Measurements from ENCODE around the gene RNF213.

RNF213 gene

DNA sequence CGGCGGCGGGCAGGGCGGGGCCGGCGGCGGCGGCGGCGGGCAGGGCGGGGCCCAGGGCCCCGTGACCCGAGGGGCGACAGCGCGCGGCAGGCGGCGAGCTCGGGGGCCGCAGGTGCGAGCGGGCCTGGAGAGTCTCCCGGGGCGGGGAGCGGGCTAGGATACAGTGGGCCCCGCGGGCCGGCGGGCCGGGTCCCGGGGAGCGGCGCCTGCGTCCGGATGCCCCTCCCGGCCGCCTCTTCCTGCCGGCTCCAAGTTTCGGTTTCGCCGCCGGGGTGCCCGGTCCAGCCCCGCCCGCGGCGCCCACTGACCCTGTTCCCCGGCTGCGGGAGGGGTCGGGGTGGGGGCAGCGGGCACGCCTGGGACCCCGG, at the start of gene RNF213:
RNF213 (plus strand) TSS at position 62 of the 368 bp plus-strand sequence. CDS start 2,830 bp downstream, outside the sequence.
- DNase-seq = peak; percentile 69

DNA sequence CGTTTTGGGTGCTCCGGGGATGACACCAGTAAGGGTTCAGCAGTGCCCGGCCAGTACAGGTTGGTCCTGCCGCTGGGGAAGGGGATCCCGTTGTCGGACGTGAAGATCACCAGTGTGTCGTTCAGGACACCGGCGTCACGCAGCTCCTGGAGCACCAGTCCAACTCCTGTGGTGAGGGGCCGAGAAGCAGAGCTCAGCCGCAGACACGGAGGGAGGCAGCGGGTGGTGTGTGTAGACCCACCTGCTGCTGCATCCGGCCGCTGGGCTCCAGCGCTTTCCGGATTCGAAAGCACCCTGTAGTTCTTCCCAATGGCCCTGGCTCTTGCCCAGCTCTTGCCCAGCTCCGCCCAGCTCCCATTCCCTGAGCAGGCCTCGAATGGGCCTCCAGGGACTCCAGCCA, 48.5 kb upstream of the RNF213 start:
- DNase-seq = no peak

DNA sequence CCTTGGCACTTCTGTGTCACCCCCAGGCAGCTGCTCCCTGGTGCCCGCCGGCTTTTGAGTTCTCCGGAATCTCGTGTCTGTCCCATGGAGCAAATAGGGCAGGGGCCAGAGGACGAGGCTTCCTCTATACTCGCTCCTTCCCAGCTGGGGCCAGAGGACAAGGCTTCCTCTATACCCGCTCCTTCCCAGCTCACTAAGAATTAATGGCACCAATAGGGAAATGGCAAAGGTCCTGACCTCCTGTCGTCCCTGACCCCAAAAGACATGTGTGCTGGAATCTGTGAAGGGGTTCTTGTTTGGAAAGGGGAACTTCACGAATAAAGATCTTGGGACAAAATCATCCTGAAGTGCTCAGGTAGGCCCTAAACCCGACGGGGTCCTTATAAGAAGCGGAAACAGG, 48.1 kb upstream of the RNF213 start:
- no peak for DNase-seq

DNA sequence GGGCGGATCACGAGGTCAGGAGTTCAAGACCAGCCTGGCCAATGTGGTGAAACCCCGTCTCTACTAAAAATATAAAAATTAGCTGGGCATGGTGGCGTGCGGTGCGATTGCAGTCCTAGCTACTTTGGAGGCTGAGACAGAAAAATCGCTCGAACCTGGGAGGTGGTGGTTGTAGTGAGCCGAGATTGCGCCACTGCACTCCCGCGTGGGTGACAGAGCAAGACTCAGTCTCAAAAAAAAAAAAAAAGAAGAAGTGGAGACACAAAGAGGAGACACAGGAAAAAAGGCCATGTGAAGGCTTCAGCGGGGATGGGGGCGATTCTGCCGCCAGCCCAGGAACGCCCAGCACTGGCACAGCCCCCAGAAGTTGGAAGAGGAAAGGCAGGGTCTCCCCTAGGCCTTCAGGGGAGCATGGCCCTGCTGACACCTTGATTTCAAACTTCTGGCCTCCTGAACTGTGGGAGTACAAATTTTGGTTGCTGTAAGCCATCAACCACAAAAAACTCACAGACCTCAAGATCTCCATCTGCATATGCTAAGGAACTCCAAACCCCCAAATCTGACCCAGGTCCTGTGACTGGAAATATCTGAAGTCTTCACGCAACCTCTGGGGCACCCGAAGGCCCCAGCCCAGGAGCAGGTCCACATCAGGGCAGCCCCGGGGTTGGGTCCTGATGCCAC, 47.5 kb upstream of the RNF213 start:
- no peak for DNase-seq

DNA sequence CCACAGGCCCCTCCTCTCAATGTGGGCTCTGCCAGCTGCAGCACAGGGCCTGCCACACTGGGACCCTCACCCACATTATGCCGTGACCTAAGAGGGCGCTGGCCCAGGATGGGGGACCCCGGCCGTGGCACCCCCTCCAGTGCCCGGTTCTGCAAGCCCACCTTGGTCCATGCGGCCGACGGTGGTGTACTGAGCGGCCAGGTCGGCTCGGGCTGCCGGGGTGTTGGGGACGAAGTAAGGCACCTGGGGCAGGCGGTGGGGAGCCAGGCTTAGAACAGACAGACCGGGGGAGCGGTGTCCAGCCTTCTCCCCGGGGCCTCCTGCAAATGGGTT, 47.0 kb upstream of the RNF213 start:
- DNase-seq = no peak

DNA sequence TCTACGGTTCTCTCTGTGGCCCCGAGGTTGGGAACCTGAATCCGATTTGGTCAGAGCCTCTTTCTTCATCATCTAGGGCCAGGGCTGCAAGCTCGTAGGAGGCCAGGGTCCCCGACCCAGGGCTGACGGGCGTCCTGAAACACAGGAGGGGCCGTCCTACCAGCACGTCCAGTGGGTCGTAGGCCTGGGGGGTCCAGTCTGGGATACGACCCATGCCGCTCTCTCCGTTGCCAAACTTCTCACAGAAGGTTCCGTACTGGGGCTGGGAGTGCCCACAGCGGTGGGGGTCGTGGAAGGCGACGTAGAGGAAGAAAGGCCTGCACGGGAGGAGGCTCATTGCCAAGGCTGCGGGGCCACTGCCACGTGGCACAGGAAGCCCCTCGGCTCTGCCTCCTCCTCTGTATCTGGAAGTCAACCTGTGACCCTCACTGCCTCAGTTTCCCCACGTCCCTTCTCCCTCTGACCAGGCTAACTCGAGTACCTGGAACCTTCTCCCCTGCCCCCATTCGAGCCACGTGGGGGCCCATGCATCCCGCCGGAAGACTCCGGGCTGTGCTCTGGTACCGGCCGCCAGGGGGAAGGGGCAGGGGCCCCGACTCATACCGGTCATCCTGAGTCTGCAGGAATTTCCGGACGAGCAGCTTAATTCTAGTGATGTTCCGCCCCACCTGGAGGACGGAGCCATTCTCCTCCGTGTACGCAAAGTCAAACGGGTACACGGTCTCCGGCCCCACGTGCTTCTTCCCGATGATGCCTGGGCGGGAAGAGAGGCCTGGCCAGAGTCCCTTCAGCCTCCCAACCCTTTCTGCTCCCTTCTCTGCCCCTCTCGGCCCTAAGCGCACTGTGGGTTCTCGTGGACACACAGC, 46.4 kb upstream of the RNF213 start:
- DNase-seq = no peak

DNA sequence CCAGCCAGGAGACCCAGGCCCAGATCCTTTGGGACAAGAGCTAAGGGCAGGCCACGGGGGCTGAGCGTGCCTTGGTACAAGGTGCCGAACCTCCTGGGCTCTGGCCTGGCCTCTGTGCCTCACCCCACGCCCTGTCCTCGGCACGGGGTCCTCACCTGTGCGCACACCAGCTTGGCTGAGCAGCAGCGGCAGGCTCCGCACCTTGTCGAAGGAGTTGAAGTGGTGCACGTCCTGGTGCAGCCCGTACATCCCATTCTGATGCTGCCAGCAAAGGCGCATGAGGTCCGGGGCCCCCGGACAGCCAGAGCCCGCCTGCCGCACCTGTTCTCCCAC, 45.8 kb upstream of the RNF213 start:
- DNase-seq = no peak

DNA sequence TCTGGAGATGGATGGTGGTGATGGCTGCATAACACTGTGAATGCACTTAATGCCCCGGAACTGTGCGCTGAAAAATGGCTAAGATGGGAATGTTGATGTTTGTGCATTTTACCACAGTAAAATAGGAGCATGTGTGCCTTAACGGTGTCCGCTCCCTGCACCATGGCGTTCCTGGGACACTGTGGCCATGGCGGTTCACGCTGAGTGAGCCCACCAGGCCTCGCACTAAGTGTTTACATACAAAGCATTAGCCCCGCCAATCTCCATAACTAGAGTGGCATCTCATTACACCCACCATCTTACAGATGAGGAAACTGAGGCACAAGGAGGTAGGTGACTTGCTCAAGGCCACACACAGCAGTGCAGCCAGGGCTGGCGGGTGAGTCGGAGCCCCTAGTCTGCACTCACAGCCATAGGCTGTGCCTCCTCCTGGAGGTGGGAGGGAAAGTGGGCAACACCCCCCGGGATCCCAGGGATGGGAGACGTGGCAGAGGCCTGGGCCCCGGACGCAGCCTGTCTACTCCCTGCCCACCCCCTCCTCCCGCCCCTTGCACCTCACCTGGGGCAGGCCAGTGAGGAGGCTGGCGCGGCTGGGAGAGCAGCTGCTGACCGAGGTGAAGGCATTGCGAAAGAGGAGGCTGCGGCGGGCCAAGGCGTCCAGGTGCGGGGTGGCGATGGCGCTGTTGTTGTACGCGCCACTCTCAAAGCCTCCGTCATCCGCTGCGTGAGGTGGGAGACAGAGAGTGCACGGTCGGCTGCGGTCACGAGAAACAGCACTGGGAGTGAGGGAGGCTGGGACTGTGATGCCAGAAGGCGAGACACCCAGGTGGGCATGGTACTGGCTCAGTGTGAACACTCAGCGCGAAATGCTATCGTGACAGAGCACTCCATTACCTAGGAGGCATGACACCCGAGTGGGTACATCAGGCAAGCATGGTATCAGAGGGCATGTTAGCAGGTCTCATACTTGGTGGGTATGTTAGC, 43.9 kb upstream of the RNF213 start:
- DNase-seq = no peak

DNA sequence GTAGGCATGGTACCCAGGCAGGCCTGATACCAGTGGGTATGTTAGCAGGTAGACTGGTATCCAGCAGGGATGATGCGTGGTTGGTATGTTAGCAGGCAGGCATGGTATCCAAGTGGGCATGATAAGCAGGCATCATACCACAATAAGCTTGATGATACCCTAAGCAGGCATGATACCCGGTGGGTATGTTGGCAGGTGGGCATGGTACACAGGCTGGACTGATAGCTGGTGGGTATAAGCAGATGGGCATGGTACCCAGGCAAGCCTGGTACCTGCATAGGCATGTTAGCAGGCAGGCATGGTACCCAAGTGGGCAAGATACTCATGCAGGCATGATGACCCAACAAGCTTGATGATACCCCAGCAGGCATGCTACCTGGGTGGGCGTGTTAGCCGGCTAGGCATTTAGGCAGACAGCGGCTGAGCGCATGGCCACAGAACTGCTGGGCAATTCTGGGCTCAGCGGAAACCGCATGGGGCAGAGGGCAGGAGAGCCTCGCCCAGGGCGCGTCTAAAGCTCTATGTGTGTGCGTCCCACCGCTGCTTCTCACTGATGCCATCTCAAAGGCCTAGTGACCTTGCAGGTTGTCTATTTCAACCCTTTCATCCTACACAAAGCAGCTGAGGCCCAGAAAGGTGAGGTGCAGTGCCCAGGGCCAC, 42.8 kb upstream of the RNF213 start:
- no peak for DNase-seq

DNA sequence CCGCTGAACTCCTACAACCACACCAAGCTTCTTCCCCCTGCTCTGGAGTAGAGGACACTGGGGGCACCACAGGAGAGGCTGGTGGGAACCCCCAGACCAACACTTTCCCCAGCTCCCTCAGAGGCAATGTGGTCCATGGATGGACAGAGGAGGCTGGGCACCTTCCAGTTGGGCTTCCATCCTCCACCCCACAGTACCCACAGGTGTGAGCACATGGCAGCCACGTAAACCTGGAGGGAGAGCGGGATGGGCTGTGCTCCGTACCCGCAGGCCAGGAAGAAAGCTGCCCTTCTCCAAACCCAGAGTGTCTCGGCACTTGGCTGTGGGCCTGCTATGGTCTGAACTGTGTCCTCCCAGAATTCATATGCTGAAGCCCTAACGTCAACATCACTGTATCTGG, 42.3 kb upstream of the RNF213 start:
- DNase-seq = no peak

DNA sequence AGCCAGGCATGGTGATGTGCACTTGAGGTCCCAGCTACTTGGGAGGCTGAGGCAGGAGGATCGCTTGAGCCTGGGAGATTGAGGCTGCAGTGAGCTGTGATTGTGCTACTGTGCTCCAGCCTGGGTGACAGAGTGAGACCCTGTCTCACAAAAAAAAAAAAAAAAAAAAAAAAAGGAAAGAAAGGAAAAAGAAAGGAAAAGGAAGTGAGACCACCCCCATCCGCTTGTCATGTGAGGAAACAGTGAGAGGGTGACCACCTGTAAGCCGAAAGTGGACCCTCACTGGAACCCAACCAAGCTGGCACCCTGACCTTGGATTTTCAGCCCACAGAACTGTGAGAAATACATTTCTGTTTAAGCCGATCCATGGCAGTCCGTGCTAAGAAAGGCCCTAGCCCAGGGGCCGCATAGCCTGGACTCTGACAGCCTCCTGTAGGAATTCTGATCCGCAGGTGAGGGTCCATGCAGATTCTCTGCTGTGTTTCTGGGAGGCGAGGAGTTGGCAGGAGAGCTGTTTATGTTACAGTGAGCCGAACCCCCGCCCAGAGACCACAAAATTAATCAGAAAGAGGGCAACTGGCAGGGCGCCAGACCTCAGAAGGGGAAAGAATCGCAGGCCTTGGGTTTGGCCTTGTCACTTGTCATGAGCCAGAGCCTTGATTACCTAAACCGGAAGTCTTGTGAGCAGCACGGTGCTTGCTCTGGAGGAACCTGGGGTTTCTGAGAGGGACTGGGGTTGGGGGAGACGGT, 41.5 kb upstream of the RNF213 start:
- peak; percentile 96 for DNase-seq

DNA sequence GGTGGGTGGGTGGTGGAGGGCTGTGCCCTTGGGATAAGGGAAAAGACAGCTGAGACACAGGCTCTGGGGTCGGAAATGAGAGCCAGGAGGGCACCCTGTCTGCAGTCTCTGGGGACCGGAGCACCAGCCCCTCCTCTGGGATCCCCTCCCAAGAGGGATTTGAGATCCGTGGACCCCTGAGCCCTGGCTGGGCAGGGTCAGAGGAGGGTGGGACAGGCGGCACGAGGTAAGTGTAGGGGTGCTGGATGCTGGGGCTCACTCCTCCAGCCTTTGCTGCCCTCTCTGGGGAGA, 40.9 kb upstream of the RNF213 start:
- DNase-seq = no peak

DNA sequence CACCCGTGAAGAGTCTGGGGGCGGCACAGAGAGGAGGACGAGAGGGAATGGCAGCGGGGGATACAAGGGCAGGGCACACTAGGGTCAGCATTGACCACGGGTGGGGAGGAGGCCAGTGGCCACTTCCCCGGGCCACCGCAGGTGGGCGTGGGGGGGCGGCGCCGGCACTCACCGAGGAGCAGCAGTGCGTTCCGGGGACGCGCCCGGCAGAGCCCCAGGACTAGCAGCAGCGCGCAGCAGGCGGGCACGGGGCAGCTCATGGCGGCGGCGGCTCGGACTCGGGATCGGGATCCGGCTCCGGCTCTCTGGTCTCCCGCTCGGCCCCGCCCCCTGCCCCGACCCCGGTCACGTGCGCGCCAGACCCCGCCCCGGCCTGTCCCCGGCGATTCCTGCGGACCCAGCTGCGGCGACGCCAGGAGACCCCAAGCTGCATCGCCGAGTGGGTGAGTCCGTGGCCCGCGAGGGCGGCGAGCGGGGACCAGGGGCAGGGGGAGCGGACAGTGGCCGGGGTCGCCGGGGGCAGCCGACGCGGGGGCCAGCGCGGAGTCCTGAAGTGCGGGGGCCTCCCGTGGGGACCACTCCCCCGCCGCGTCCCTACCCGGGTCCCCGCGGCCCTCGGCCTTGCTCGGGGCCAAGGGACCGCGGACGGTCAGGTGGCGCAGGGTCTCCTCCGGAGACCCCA, 40.5 kb upstream of the RNF213 start, which contains the start of the genes SGSH and SLC26A11:
SGSH (minus strand) TSS at position 280 of the 682 bp plus-strand sequence; CDS start at position 260, 20 bp downstream.
SLC26A11 (plus strand) TSS at position 374 of the 682 bp plus-strand sequence. CDS start 1,134 bp downstream, outside the sequence.
- DNase-seq = peak; percentile 76

DNA sequence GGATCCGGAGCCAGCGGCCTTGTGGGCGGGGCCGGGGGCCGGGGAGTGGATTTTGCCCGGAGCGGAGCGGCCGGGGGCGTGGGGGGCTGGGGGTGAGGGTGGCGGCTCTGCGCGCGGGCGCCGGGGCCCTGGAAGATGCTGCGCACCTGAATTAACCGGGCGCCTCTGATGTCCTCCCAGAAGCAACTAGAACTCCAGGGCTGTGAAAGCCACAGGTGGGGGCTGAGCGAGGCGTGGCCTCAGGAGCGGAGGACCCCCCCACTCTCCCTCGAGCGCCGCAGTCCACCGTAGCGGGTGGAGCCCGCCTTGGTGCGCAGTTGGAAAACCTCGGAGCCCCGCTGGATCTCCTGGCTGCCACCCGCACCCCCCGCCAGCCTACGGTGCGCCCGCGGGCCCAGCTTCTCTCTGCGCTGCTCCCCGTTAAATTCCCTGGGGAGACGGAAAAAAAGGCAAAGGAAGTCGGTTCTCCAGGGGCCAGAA, 39.9 kb upstream of the RNF213 start:
- peak; percentile 36 for DNase-seq

DNA sequence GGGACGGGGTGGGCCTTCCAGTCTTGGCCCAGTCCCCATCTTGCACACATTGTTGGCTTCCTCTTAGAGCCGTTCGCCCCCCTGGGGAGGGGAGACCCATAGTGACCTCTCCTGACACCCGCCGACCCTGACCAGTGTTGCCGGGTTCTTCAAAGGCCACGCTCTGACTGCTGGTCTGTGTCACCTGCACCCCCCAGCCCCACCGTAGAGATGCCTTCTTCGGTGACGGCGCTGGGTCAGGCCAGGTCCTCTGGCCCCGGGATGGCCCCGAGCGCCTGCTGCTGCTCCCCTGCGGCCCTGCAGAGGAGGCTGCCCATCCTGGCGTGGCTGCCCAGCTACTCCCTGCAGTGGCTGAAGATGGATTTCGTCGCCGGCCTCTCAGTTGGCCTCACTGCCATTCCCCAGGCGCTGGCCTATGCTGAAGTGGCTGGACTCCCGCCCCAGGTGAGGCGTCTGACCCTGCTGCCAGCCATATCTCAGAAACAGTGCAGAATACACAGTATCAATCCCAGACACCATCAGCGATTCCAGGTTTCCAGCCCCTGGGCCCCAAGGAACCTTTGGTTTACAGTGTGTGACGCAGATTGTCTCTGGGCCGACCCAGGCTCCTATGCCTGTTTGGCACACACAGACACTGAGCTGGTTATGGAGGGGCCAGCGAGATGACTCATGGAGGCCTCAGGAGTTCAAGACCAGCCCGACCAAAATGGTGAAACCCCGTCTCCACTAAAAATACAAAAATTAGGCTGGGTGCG, 39.1 kb upstream of the RNF213 start:
- DNase-seq = no peak

DNA sequence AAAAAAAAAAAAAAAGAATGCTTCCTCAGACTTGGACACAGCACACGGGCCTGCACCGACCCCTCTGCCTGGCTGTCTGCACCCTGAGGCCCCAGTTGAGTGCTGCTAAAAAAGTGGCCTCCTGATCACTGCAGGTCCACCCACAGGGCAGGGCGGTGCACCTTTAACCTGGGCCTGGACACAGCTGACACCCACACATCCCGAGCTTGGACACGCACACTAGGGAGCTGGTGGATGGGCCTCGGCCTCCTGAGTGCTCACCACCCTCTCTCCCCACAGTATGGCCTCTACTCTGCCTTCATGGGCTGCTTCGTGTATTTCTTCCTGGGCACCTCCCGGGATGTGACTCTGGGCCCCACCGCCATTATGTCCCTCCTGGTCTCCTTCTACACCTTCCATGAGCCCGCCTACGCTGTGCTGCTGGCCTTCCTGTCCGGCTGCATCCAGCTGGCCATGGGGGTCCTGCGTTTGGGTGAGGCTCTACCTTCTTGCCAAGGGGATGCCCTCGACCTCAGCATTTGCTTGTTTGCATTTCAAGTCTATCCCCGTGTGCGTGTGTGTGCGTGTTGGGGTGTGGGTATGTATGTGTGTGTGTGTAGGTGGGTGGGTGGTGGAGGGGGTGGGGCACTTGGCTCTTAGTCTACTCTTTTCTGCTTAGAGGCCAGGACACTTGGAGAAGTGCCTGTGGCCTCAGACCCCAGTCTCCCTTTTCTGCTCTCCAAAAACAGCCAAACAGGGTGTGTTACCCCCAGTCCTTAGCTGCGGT, 38.1 kb upstream of the RNF213 start:
- no peak for DNase-seq

DNA sequence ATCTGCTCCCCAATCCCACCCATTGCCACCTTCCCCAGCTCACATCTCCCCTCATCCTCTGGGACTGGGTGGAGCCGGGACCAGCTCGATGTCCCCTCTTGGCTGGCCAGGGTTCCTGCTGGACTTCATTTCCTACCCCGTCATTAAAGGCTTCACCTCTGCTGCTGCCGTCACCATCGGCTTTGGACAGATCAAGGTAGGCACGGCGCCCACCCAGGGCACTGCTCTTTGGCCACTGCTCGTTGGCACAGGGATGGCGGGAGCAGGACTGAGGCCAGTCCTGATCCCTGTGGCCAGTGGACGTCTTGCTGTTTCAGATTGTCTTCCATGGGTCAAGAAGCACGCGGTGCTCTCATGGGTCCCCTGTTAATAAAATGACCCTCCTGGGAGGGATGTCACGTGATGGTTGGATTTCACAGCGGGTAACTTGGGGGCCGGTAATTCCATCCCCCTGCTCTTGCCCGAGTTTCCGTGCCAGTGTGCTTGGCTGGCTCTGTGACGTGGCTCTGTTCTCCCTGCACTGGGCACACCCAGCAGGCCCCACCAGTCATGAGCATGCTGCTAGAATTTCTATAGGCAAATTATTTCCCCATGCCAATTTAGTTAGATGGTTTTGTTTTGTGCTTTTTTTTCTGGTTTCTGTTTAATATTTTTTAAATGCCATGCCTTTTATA, 37.4 kb upstream of the RNF213 start:
- no peak for DNase-seq

DNA sequence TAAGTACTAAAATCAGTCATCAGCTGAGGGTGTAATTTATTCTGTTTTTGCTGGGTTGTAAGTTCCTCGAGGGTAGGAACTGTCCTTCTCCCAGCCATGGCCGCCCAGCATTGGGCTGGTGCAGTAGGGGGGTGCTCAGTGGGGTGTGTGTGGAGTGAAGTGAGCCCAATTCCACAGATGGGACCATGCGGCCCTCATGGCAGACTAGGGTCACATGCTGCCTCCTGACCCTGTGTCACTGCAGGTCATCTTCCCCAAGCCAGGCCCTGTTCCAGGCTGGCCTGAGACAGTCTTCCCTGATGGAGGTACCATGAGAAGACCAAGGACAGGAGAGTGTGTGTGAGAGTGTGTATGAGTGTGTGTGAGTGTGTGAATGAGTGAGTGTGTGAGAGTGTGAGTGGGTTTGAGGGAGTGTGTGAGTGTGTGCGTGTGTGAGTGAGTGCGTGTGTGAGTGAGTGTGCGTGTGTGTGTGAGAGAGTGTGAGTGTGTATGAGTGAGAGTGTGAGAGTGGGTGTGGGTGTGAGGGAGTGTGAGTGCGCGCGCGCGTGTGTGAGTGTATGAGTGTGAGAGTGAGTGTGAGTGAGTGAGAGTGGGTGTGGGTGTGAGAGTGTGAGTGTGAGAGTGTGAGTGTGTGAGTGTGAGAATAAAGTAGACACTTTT, 36.7 kb upstream of the RNF213 start:
- DNase-seq = no peak

DNA sequence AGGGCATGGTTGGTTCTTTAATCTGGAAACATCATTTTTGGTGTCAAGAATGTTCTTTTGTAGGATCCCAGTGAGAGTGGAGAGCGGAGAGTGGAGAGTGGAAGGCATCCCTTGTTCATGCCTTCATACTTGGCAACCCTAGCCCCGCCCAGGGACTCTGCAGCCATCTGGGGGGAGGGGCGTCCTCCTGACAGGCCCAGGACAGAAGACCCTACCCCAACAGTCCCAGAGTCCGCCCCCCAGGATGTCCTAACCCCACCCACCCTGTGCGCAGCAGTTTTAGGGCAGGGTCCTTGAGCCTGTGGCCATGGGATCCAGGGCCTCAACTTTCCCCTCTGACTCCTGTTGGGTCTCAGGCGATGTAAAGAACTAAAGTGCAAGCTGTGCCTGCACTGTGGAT, 36.0 kb upstream of the RNF213 start:
- DNase-seq = no peak

Measured in CD4-positive, alpha-beta T cell treated with Interleukin-17A for 4 hours (primary cell).